GM06990 (cell line): Measurements from ENCODE around the gene VPS41.

Experiments used
- DNase-seq: peaks from one replicate; pipeline ENCODE4 v3.0.0-alpha.2; 2011; ENCODE audit not compliant: insufficient read length; ENCODE audit errors: extremely low read depth
- H3K27me3 ChIP-seq: replicated peaks from 2 replicates; pipeline ENCODE4 v1.6.0; 2011; ENCODE audit warnings: low read length; ENCODE audit not compliant: control insufficient read depth, insufficient read depth
- H3K36me3 ChIP-seq: 2 replicates; pipeline ENCODE4 v1.5.1; 2011; ENCODE audit warnings: low read length; ENCODE audit not compliant: control insufficient read depth, insufficient read depth
- H3K4me3 ChIP-seq: replicated peaks from 2 replicates; pipeline ENCODE4 v1.5.1; 2011; ENCODE audit warnings: low read depth, mild to moderate bottlenecking, control low read depth, low read length
- CTCF ChIP-seq: IDR thresholded peaks from 2 replicates; pipeline ENCODE4 v1.5.1; 2011; ENCODE audit warnings: low read length, control low read depth, mild to moderate bottlenecking, inconsistent platforms; ENCODE audit not compliant: insufficient read depth, poor library complexity, severe bottlenecking

Gene VPS41

DNA sequence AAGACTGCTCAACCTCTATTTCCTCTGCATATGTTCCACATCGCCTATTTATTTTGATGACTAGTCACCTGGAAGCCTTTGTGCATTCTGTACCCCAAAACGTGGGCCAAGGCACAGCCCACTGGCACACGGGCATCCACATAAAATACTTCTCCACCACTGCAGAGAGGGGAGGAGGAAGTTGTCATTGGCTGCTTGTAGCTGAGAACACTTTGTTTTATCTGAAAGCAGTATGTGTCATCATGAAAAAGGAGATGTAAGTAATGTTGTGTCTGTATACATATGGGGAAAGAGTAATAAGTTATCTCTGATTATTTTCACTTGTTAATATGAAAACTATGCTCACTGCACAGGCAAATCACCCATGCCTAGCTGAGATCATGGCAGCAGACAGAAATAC, 229.6 kb downstream of the VPS41 start:
- no peak overlapping the region for H3K4me3 ChIP-seq
- no peak for TF ChIP-seq CTCF
- H3K27me3 ChIP-seq, result peaks cover 3% of the 10 kb centered on the region
- no peak for DNase-seq
- no peaks in the 10 kb centered on the region for H3K36me3 ChIP-seq

- no peak for DNase-seq
- Histone ChIP-seq H3K4me3 (no peak overlapping the region), H3K36me3 (no peaks in the 10 kb centered on the region), H3K27me3 (peaks cover 3% of the 10 kb centered on the region)
- no peak for TF ChIP-seq CTCF
Observed at GRCh38 chr7:38678698-38679054, 230.3 kb downstream of the VPS41 start.

DNA sequence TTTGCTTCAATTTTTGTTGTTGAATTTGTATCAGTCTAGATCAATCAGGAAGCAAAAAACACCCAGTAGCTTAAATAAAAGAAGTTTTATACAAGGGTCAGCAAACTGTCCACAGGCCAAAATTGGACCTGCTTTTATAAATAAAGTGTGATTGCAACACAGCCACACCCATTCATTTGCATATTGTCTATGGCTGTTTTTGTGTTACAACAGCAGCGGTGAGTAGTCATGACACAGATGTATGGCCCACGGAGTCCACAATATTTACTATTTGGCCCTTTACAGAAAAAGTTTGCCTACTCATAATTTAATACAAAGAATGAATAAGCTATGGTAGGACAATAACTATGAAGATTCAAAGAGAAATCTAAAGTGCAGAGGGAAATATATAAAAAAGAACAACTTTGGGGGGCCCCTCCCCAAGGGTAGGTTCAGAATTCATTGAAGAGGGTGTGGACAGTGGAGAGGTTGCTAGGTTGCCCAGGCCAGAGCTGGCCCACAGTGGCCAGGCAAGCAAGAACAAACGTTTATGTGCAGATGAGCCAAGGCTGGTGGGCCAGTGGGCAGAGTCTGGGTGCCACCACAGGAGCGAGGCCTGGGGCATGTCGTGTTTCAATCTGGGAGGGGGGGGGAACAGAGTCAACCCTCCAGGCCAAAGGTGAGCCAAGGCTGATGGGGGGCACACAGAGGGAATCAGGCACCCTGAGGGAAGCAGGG, 230.9 kb downstream of the VPS41 start:
- TF ChIP-seq CTCF, result no peak
- peaks cover 3% of the 10 kb centered on the region for H3K27me3 ChIP-seq
- H3K4me3 ChIP-seq, result no peak overlapping the region
- DNase-seq, result no peak
- H3K36me3 ChIP-seq, result no peaks in the 10 kb centered on the region

GRCh38 chr7:38675494-38676106, 233.4 kb downstream of the VPS41 start:
- Histone ChIP-seq H3K4me3 (no peak overlapping the region), H3K36me3 (no peaks in the 10 kb centered on the region), H3K27me3 (no peaks in the 10 kb centered on the region; the same call in none of the 2 replicates)
- no peak for DNase-seq
- TF ChIP-seq CTCF, result no peak

DNA sequence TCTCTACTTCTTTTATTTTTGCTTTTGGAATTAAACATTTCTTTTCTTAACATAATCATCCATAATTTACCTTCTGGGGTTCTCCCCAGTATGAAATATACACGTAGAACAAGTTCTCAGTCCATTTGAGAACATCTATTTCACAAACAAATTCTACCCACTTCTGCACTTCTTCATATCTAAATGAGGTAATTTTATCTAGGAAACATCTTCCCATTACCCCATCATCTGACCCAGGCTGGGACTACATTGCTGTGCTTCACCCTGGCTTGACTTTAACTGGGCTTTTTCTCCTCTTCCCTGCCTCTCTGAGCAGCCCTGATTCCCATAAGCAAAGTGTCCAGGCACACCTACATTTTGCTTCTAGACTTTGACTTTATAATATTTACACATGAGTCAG, 234.5 kb downstream of the VPS41 start:
- DNase-seq, result no peak
- H3K36me3 ChIP-seq, result no peaks in the 10 kb centered on the region
- no peak for TF ChIP-seq CTCF
- no peaks in the 10 kb centered on the region; the same call in none of the 2 replicates for H3K27me3 ChIP-seq
- no peak overlapping the region for H3K4me3 ChIP-seq
